Effector memory CD4-positive, alpha-beta T cell (primary cell): ENCODE data around the gene TEDC1.

ENCODE experiments used
- DNase-seq, 3 donors: peaks; one replicate each; pipeline ENCODE4 v3.0.0-alpha.2; 2020
- H3K27ac ChIP-seq: 2 replicates; pipeline ENCODE4 v1.7.0; 2013; ENCODE audit warnings: mild to moderate bottlenecking, low read length, moderate library complexity; ENCODE audit not compliant: insufficient read depth, poor library complexity, severe bottlenecking
- H3K27me3 ChIP-seq: replicated peaks from 2 replicates; pipeline ENCODE4 v1.7.0; 2013; ENCODE audit warnings: mild to moderate bottlenecking, low read length; ENCODE audit not compliant: insufficient read depth, control insufficient read depth, poor library complexity, severe bottlenecking
- H3K36me3 ChIP-seq: 2 replicates; pipeline ENCODE4 v1.7.0; 2013; ENCODE audit warnings: mild to moderate bottlenecking, low read length, moderate library complexity; ENCODE audit not compliant: control insufficient read depth, insufficient read depth
- H3K4me1 ChIP-seq: 2 replicates; pipeline ENCODE4 v1.7.0; 2013; ENCODE audit warnings: low read length, mild to moderate bottlenecking; ENCODE audit not compliant: control insufficient read depth, insufficient read depth, poor library complexity, severe bottlenecking
- H3K4me3 ChIP-seq: 2 replicates; pipeline ENCODE4 v1.7.0; 2013; ENCODE audit warnings: low read length, low read depth, mild to moderate bottlenecking; ENCODE audit not compliant: insufficient read depth, poor library complexity, severe bottlenecking
- H3K9me3 ChIP-seq: 2 replicates; pipeline ENCODE4 v1.7.0; 2013; ENCODE audit warnings: mild to moderate bottlenecking, low read length, moderate library complexity; ENCODE audit not compliant: control insufficient read depth

The TEDC1 gene

GRCh38 chr14:105480807-105481801 is 9.9 kb upstream of the TEDC1 start:
- Histone ChIP-seq H3K36me3 (no peaks in the 10 kb centered on the region), H3K4me3 (peak overlapping the region; percentile 58), H3K27ac (peak overlapping the region; percentile 100), H3K27me3 (no peaks in the 10 kb centered on the region), H3K4me1 (peaks cover 80% of the 10 kb centered on the region), H3K9me3 (no peaks in the 10 kb centered on the region)
- peak; percentile 83 to 86 (median 86) for DNase-seq

GRCh38 chr14:105481886-105482457 is 9.1 kb upstream of the TEDC1 start:
- H3K36me3 ChIP-seq = no peaks in the 10 kb centered on the region
- H3K27ac ChIP-seq = peak overlapping the region; percentile 100
- H3K9me3 ChIP-seq = no peaks in the 10 kb centered on the region
- peak overlapping the region; percentile 28 for H3K4me3 ChIP-seq
- H3K27me3 ChIP-seq = no peaks in the 10 kb centered on the region
- peak; percentile 95 to 97 (median 96) for DNase-seq
- peaks cover 79% of the 10 kb centered on the region for H3K4me1 ChIP-seq

GRCh38 chr14:105482486-105483110 is 8.4 kb upstream of the TEDC1 start:
- H3K36me3 ChIP-seq = no peaks in the 10 kb centered on the region
- no peak overlapping the region for H3K4me3 ChIP-seq
- peaks cover 80% of the 10 kb centered on the region for H3K4me1 ChIP-seq
- peak overlapping the region; percentile 100 for H3K27ac ChIP-seq
- no peak for DNase-seq
- H3K9me3 ChIP-seq = no peaks in the 10 kb centered on the region
- H3K27me3 ChIP-seq = no peaks in the 10 kb centered on the region

GRCh38 chr14:105483300-105484068 is 7.6 kb upstream of the TEDC1 start:
- H3K4me3 ChIP-seq = no peak overlapping the region
- no peaks in the 10 kb centered on the region for H3K9me3 ChIP-seq
- H3K27ac ChIP-seq = peak overlapping the region; percentile 100
- peaks cover 79% of the 10 kb centered on the region for H3K4me1 ChIP-seq
- H3K27me3 ChIP-seq = no peaks in the 10 kb centered on the region
- no peaks in the 10 kb centered on the region for H3K36me3 ChIP-seq
- DNase-seq = no peak

- peak in 2 of 3 donors; percentile 55 to 56 for DNase-seq
- Histone ChIP-seq H3K27me3 (no peaks in the 10 kb centered on the region), H3K36me3 (no peaks in the 10 kb centered on the region), H3K4me3 (no peak overlapping the region), H3K4me1 (peaks cover 86% of the 10 kb centered on the region), H3K27ac (peak overlapping the region; percentile 100), H3K9me3 (no peaks in the 10 kb centered on the region)
These were observed 6.7 kb upstream of the TEDC1 start for GRCh38 chr14:105484069-105484996.

- H3K9me3 ChIP-seq = no peaks in the 10 kb centered on the region
- no peaks in the 10 kb centered on the region for H3K27me3 ChIP-seq
- H3K4me1 ChIP-seq = peaks cover 86% of the 10 kb centered on the region
- peak overlapping the region; percentile 100 for H3K27ac ChIP-seq
- H3K36me3 ChIP-seq = no peaks in the 10 kb centered on the region
- no peak for DNase-seq
- no peak overlapping the region for H3K4me3 ChIP-seq
These were observed 6.1 kb upstream of the TEDC1 start for GRCh38 chr14:105484997-105485393.

- Histone ChIP-seq H3K4me3 (no peak overlapping the region), H3K4me1 (peaks cover 83% of the 10 kb centered on the region), H3K36me3 (no peaks in the 10 kb centered on the region), H3K27ac (peak overlapping the region; percentile 100), H3K9me3 (no peaks in the 10 kb centered on the region), H3K27me3 (no peaks in the 10 kb centered on the region)
- peak; percentile 54 to 72 (median 56) for DNase-seq
These were observed 5.3 kb upstream of the TEDC1 start for GRCh38 chr14:105485739-105486162.

- H3K4me1 ChIP-seq = peaks cover 76% of the 10 kb centered on the region
- H3K27ac ChIP-seq = peak within 1 kb of the TSS; percentile 100
- peak within 1 kb of the TSS; percentile 71 for H3K4me3 ChIP-seq
These were observed 4.7 kb upstream of the TEDC1 start, which contains the start of gene CRIP1 for GRCh38 chr14:105486163-105486973. Gene CRIP1 (plus strand): TSS chr14:105486886. CDS start chr14:105487260, 374 bp downstream.

More at GRCh38 chr14:105486163-105486973, 4.7 kb upstream of the TEDC1 start, which contains the start of gene CRIP1:
- Histone ChIP-seq H3K27me3 (no peaks in the 10 kb centered on the region), H3K36me3 (no peaks in the 10 kb centered on the region), H3K9me3 (no peaks in the 10 kb centered on the region)
- no peak for DNase-seq
